SU-DHL-6 (cell line): ENCODE measurements around the gene TMEM108.

Source experiments
- CTCF ChIP-seq: fragments of 200-600 bp; sonication (generic); IDR thresholded peaks from one replicate; pipeline ENCODE4 v1.5.1; 2017; ENCODE audit warnings: antibody characterized with exemption, mild to moderate bottlenecking, low read length, moderate library complexity; ENCODE audit not compliant: insufficient read depth, poor library complexity, severe bottlenecking
- EZH2phosphoT487 ChIP-seq: fragments of 200-600 bp; sonication (generic), shearing (Covaris generic); conservative IDR thresholded peaks from 2 replicates; pipeline ENCODE4 v1.6.1; 2018; ENCODE audit warnings: mild to moderate bottlenecking, antibody characterized with exemption, low read length, moderate library complexity, mixed read lengths

DNA sequence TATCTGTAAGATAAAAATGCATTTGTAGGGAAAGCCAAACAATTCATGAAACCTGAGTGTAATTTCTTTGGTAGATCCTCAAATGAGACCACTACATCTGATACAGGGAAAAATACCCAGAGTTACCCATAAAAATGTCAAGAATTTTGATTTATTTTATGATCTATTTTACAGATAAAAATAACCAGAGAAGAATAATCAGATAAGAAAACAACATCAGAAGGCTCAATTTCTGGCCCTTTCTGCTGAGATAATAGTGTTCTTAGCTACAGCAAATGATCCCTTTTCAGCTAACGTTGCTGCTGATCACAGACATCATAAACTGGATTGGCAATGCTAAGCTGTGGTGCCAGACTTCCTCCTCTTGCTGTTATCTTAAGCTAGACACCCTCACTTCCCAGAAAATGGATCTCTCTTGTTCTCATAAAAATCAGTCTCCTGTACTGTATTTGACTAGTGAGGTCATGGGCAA, 21.3 kb upstream of the TMEM108 start:
- TF ChIP-seq EZH2phosphoT487 (no peak), CTCF (no peak)
